ENCODE measurements around the gene LY6G6D.

The LY6G6D gene

GRCh38 chr6:31758281-31758680, 43.1 kb downstream of the LY6G6D start:
- peaks cover 21% of the 10 kb centered on the region for H3K36me3 Mint-ChIP-seq (ENCODE audit: low read depth)
- TF ChIP-seq, protein P1, sequence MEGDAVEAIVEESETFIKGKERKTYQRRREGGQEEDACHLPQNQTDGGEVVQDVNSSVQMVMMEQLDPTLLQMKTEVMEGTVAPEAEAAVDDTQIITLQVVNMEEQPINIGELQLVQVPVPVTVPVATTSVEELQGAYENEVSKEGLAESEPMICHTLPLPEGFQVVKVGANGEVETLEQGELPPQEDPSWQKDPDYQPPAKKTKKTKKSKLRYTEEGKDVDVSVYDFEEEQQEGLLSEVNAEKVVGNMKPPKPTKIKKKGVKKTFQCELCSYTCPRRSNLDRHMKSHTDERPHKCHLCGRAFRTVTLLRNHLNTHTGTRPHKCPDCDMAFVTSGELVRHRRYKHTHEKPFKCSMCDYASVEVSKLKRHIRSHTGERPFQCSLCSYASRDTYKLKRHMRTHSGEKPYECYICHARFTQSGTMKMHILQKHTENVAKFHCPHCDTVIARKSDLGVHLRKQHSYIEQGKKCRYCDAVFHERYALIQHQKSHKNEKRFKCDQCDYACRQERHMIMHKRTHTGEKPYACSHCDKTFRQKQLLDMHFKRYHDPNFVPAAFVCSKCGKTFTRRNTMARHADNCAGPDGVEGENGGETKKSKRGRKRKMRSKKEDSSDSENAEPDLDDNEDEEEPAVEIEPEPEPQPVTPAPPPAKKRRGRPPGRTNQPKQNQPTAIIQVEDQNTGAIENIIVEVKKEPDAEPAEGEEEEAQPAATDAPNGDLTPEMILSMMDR (IDR thresholded peaks at IDR 0.05; ENCODE audit: unreplicated experiment in 3 of 3), result no peak
- H3K4me1 Mint-ChIP-seq, result peaks cover 3% of the 10 kb centered on the region
- no peak overlapping the region for H3K4me3 Mint-ChIP-seq
- no peaks in the 10 kb centered on the region for H3K9me3 Mint-ChIP-seq
- H3K27me3 Mint-ChIP-seq (ENCODE audit: low read depth), result no peaks in the 10 kb centered on the region
- H3K27ac Mint-ChIP-seq, result no peak overlapping the region

DNA sequence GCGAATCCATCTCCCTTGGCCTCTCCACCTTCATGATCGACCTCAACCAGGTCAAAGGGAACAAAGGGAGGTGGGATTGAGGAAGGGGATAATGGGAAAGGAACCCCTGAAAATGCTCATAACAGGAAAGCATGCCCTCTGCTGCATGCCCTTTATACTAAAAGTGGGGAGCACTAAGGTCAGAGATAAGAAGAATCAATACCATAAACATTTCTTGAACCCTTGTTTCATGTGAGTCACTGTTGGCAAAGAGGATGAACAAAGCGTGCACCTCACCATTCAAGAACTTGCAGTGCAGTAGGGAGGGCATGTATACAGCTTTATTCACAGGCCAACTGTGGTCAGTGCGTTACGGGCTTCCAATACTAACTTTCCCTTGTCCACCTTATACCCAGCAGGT, 45.6 kb downstream of the LY6G6D start:
- Mint-ChIP-seq H3K27ac (no peak overlapping the region), H3K36me3 (ENCODE audit: low read depth) (peaks cover 21% of the 10 kb centered on the region), H3K4me1 (peaks cover 15% of the 10 kb centered on the region), H3K27me3 (ENCODE audit: low read depth) (no peaks in the 10 kb centered on the region), H3K9me3 (no peaks in the 10 kb centered on the region), H3K4me3 (no peak overlapping the region)
- TF ChIP-seq, protein P1 (IDR thresholded peaks at IDR 0.05; ENCODE audit: unreplicated experiment in 3 of 3), result no peak

DNA sequence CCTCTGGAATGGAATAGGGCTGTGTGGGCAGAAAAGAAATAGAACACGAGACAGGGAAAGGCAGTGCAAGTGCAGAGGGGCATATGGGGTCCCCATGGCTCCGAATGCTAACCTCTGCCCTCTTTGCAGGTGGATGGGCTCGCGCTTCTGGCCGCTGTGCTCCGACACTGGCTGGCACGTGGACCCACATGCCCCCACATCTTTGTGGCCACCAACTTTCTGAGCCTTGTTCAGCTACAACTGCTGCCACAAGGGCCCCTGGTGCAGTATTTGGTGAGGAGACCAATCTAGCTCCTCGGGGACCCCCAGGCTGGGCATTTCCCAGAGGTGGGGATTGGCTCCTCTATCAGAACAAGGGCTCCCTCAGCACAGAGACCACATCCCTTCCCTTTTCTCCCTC, 46.2 kb downstream of the LY6G6D start:
- TF ChIP-seq, protein P1 (IDR thresholded peaks at IDR 0.05; ENCODE audit: unreplicated experiment in 3 of 3), result no peak
- Mint-ChIP-seq H3K4me1 (peaks cover 15% of the 10 kb centered on the region), H3K4me3 (no peak overlapping the region), H3K9me3 (no peaks in the 10 kb centered on the region), H3K27me3 (ENCODE audit: low read depth) (no peaks in the 10 kb centered on the region), H3K36me3 (ENCODE audit: low read depth) (peaks cover 21% of the 10 kb centered on the region), H3K27ac (no peak overlapping the region)

DNA sequence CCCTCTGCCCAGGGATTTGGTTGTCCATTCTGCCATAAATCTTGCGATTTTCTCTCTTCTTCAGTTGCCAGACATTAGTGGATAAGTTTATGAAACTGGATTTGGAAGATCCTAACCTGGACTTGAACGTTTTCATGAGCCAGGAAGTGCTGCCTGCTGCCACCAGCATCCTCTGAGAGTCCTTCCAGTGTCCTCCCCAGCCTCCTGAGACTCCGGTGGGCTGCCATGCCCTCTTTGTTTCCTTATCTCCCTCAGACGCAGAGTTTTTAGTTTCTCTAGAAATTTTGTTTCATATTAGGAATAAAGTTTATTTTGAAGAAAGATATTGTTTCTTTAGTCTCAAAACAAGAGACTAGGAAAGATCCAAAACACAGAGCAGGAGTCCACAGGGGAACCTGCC, 47.2 kb downstream of the LY6G6D start, which contains the start of gene SAPCD1:
SAPCD1 (plus strand) TSS at position 301 of the 400 bp plus-strand sequence. CDS start 399 bp downstream, outside the sequence.
- TF ChIP-seq, protein P1 (IDR thresholded peaks at IDR 0.05; ENCODE audit: unreplicated experiment in 3 of 3), result no peak
- H3K9me3 Mint-ChIP-seq, result no peaks in the 10 kb centered on the region
- peak within 1 kb of the TSS in 2 of 3 experiments; percentile 22 to 32 for H3K4me3 Mint-ChIP-seq
- H3K36me3 Mint-ChIP-seq (ENCODE audit: low read depth), result peaks cover 21% of the 10 kb centered on the region
- H3K4me1 Mint-ChIP-seq, result peaks cover 15% of the 10 kb centered on the region
- H3K27ac Mint-ChIP-seq, result peak within 1 kb of the TSS; percentile 76 to 90 (median 87)
- H3K27me3 Mint-ChIP-seq (ENCODE audit: low read depth), result no peaks in the 10 kb centered on the region

DNA sequence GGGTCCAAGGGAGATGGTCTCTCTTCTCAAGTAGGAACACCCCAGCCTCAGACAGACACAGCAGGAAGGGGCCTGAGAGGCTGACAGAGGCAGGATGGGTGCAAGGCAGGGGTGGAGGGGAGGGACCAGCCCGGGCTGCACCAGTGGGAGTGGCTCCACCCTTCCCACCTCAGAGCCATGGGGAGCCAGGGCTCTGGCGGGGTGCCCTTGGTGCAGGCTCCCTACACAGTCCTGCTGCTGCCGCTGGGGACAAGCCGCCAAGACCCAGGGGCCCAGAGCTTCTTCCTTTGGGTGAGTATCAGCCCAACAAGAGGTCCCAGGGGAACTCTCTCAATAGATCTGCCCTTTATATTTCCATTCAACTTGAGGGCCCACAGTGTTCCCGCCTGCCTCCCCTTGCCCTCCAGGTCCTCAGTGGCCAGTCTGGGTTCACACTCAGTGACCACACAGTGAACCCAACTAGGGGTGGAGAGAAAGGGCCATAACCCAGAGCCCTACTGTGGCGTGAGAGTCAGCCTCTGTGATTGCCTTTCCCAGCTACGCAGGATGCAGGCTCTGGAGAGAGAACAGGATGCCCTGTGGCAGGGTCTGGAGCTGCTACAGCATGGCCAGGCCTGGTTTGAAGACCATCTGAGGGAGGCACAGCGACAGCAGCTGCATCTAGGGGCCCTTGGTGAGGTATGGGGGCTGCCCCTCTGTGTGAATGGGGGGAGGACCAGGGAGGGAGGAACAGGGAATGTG, 47.9 kb downstream of the LY6G6D start:
- Mint-ChIP-seq H3K27me3 (ENCODE audit: low read depth) (no peaks in the 10 kb centered on the region), H3K36me3 (ENCODE audit: low read depth) (peaks cover 21% of the 10 kb centered on the region)
- TF ChIP-seq, protein P1 (IDR thresholded peaks at IDR 0.05; ENCODE audit: unreplicated experiment in 3 of 3), result no peak

DNA sequence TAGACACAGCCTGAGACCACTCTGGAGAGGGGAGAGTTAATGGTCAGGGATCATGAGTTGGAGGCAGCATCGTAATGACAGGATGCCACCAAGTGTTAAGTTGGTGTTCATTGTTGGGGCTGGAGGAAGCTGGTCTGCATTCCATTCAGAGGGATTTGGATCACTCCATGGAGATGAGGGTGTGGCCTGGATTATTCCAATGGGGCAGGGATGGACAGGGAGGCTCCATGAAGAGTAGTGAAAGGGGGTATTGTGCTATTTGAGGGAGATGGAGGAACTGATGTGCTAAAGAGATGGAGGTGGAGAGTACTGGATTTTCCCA, 48.4 kb downstream of the LY6G6D start:
- Mint-ChIP-seq H3K4me3 (peak overlapping the region in 2 of 3 experiments; percentile 22 to 32), H3K36me3 (ENCODE audit: low read depth) (peaks cover 21% of the 10 kb centered on the region), H3K4me1 (peaks cover 15% of the 10 kb centered on the region), H3K9me3 (no peaks in the 10 kb centered on the region), H3K27me3 (ENCODE audit: low read depth) (no peaks in the 10 kb centered on the region), H3K27ac (peak overlapping the region; percentile 76 to 90 (median 87))
- TF ChIP-seq, protein P1 (IDR thresholded peaks at IDR 0.05; ENCODE audit: unreplicated experiment in 3 of 3), result no peak

More for the DNA sequence above, 47.9 kb downstream of the LY6G6D start:
- peak overlapping the region in 2 of 3 experiments; percentile 22 to 32 for H3K4me3 Mint-ChIP-seq
- H3K4me1 Mint-ChIP-seq, result peaks cover 15% of the 10 kb centered on the region
- H3K9me3 Mint-ChIP-seq, result no peaks in the 10 kb centered on the region
- peak overlapping the region; percentile 76 to 90 (median 87) for H3K27ac Mint-ChIP-seq
